HG03135 (cell line): ENCODE results near the gene SYNGR1.

Experiments used
- ATAC-seq: cut with Tn5 transposase; IDR thresholded peaks from one replicate; pipeline ENCODE4 v1.9.1; 2021; ENCODE audit warnings: mild to moderate bottlenecking, moderate library complexity; ENCODE audit not compliant: unreplicated experiment

Gene SYNGR1

GRCh38 chr22:39367035-39367434 lies 17.2 kb downstream of the SYNGR1 start:
- no peak for ATAC-seq

DNA sequence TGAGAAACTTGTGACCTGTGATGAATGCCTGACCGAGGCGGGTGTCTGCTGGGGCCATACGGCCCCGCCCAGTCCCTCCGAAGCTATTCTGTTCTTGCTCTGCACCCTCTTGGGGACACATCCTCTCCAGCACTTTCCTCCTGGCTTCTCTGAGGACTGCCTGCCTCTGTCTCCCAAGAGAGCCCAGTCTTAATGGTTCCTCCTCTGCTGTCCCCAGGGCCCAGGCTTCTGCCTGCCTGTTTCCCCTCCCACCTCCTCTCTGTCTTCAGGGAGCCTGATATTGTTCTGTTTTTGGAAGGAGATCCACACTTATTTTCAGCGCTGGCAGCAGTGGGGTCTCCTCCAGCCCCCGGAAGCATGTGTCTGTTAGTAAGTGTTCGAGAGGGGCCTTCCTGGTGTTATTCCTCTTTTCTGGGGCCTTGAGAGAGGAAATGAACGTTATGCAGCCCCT lies 18.7 kb downstream of the SYNGR1 start:
- ATAC-seq: no peak

DNA sequence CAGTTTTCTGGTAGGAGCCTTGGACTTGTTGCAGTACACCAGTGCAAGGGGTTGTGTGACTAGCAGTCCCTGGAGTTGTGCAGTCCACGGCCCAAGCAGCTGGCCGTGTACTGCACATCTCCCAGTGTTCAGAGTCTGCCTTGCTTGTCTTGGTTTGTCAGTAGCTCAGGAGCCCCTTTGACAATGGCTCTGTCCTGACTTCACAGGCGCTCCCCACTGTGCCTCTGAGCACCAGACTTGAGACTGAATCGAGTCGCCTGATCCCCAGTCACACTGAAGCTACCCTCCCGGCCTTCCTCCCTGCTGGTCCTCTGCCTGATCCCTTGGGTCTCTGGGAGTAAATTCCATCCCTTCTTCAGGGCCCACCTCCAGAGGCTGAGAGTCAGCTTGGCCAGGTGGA lies 19.4 kb downstream of the SYNGR1 start:
- no peak for ATAC-seq

DNA sequence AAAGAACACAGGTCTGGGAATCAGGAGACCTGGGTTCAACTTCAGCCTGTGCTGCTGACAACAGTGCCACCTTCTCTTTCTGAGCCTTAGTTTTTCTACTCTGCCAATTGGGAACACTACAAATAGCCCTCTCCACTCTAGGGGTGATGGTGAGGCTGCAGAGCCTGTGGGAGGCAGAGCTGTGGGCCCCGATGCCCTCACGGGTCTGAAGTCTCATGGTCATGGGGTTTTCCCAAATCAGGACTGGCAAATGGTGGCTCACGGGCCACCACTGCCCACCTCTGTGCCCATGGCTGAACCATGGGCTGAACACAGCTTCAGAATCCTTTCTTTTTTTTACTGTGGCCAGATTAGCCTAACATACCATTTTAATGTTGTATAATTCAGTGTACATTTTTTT lies 19.8 kb downstream of the SYNGR1 start:
- ATAC-seq: no peak

- no peak for ATAC-seq
These were observed 21.9 kb downstream of the SYNGR1 start for GRCh38 chr22:39371732-39372131.

- ATAC-seq: no peak
These were observed 24.4 kb downstream of the SYNGR1 start for GRCh38 chr22:39374191-39374590.

DNA sequence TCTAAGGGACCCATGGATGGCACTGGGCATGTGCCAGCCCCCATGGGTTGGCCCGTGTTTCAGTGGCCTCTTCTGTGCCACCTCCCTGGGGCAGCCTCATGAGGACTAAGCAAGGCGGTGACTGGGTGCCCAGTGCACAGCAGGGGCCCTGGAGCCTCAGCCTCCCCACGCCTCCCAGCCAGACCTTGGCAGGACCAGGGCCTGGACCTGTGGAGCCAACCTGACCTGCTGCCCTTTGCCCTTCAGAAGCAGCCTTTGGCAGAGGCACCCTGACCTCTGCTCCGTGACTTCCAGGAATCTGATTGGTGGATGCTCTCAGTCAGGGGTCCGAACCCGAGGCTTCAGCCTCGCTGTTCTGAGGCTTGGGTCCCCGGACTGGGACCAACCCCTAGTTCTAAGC lies 25.0 kb downstream of the SYNGR1 start:
- no peak for ATAC-seq

- ATAC-seq: no peak
These were observed 25.9 kb downstream of the SYNGR1 start for GRCh38 chr22:39375646-39376045.

- no peak for ATAC-seq
These were observed 30.3 kb downstream of the SYNGR1 start for GRCh38 chr22:39379756-39380730.

DNA sequence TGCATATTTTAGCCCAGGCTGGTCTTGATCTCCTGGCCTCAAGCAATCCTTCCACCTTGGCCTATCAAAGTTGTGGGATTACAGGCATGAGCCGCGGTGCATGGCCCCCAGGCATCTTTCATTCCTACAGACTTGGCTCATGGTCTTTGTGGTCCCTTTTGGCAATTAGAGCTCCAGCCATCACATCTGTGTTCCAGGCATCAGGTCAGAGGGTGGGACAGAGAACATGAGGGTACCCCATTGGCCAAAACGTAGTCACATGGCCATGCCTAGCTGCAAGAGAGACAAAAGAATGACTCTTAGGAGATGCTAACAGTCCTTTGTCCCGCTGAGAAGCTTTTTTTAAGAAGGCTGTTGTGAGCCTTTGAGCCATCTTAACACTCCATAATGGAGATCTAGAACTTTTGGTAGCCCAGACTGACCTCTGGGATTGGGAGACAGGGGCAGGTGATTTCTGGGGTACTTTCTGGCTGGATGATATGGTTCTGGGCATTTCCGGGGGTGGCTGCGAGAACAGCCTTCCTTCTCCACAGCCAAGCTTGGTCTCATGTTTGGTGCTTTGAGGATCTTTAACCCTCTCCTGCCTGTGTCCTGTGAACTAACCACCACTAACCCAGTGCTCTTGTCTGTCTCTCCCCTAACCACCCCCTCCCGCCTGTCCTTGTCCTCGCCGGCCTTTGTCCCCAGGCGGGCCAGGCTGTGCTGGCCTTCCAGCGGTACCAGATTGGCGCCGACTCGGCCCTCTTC lies 31.4 kb downstream of the SYNGR1 start:
- ATAC-seq: no peak

DNA sequence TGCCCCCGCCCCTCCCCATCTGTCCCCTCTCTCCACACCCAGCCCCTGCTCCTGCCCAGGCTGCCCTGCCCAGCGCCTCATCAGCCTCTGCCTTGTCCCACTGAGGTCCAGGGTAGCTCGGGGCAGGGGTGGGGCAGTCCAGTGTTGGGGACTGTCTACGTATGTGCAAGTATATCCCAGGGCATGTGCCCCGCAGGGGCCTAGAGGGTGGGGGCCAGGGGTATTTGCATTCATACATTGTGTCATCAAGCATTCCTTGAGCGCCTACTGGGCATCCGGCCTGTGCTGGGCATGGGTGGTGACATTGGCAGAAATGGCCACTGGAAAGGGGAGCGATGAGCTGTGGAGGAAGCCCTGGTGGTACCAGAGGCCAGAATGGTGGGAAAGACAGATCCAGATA lies 32.1 kb downstream of the SYNGR1 start:
- no peak for ATAC-seq

- ATAC-seq: no peak
These were observed 32.6 kb downstream of the SYNGR1 start for GRCh38 chr22:39382410-39382809.

GRCh38 chr22:39383841-39384625 lies 34.2 kb downstream of the SYNGR1 start:
- no peak for ATAC-seq

DNA sequence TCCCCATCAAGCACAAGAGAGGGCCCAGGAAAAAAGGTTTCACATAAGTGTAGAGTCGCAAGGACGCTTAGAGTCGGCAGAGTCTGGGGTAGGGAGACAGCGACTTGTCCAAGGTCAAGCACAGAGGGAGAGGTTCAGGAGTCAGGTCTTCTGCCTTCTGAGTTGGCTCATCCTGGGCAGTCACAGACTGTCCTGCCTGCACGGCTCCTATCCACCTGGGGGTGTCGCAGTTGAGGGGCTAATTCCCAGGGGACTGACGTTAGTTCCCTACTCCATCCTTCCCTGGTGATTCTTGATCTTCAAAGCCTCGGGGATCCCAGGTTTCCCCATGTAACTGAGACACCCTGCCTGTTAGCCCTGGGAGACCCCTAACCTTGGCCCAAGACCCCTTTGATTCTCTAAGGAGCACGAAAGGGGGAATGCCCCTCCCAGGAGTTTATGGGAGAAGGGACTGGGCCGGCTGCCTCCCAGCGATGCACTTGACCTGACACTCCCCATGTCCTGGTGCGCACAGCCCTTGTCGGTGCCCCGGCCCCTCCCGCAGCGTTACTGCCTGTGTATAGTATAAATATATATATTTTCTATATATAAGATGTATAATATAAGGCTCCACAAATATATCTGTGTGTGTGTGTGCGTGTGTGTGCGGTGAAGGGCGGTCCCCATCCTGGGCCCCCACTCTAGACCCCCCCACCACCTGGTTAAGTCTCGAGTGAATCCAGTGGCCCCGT lies 35.1 kb downstream of the SYNGR1 start:
- ATAC-seq: no peak

GRCh38 chr22:39388261-39389011 lies 38.6 kb downstream of the SYNGR1 start:
- no peak for ATAC-seq

- no peak for ATAC-seq
These were observed 39.6 kb downstream of the SYNGR1 start for GRCh38 chr22:39389420-39389819.

GRCh38 chr22:39392341-39392948 lies 42.7 kb downstream of the SYNGR1 start:
- ATAC-seq: no peak

- ATAC-seq: no peak
These were observed 46.4 kb downstream of the SYNGR1 start for GRCh38 chr22:39395936-39396796.
